Activated CD8-positive, alpha-beta memory T cell treated with anti-CD3 and anti-CD28 coated beads, Interleukin-2, amount 50 U/mL, for 48 hours (primary cell): ENCODE data around the gene CATSPERZ.
"Not testable (repeated sequence)": the region's sequence is repeated elsewhere in the genome, so short reads cannot be mapped to it uniquely, and the experiment has no call there.

Source experiments
- DNase-seq: peaks from one replicate; pipeline ENCODE4 v3.0.0-alpha.2; 2020

The CATSPERZ gene

DNA sequence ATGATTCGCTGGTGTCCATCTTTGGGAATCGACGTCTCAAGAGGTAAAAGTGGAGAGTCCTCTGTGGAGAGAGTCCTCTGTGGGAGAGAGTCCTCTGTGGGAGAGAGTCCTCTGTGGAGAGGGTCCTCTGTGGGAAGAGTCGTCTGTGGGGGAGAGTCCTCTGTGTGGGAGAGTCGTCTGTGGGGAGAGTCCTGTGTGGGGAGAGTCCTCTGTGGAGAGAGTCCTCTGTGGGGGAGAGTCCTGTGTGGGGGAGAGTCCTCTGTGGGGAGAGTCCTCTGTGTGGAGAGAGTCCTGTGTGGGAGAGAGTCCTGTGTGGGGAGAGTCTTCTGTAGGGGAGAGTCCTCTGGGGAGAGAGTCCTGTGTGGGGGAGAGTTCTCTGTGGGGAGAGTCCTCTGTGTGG lies 20.9 kb downstream of the CATSPERZ start:
- DNase-seq: no peak

DNA sequence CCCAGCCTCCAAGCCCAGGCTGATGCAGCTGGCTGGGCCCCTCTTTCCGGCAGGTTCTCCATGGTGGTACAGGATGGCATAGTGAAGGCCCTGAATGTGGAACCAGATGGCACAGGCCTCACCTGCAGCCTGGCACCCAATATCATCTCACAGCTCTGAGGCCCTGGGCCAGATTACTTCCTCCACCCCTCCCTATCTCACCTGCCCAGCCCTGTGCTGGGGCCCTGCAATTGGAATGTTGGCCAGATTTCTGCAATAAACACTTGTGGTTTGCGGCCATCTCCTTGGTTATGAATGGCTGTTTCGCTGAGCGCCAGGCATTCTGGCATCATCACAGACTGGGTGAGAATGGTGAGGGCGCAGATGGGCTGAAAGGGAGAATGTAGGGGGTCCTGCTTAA lies 21.4 kb downstream of the CATSPERZ start:
- no peak for DNase-seq

DNA sequence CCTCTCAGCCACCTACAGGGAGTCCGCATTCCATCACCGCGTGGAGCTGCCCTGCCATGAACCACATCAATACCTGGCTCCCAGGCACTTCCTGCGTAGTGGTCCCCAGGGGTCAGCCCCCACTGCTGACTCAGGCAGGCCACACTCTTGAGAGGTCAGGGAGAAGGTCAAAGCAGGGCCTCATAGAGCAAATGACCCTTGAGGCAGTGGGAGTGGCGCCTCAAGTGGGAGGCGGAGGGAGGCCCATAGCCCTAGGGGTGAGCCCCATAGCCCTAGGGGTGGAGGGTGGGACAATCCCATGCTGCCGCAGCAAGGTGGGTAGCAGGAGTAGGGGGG lies 22.7 kb downstream of the CATSPERZ start:
- DNase-seq: no peak

DNA sequence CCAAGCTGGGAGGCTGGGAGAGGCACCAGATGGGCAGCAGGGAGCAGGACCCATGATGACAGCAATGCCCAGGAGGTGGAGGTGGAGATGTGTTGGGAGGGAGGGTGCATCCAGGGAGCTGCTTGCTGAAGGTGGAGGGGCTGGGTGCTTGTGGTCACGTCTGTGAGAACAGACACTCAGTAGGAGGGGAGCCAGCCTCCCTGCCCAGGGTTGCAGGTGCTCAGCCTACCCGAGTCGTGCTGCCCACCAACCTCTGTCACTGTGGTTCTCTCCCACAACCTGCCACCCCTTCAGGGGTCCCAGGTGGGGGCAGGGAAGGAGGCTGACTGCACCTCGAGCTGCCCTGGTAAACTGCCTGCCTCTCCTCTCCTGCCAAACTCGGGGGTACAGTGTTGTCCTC lies 23.2 kb downstream of the CATSPERZ start:
- DNase-seq: no peak

DNA sequence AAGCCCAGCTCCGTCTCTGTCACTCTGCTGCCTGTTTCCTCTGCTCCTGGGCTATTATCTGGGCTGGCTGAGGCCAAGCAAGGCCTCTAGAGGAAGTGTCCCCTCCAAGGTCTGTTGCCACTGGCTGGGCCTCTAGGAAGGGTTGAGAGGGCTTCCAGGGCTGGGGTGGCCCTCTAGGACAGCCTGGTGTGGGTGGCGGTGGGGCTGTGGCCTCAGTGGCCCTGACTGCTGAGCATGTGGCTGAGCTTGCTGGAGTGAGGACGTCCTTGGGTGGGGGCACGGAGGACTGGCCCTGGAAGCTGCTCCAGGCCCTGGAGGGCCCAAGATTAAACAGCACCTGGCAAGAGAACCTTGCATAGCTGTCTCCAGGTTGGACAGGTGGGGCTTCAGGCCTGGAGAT lies 23.8 kb downstream of the CATSPERZ start:
- not testable (repeated sequence) for DNase-seq

DNA sequence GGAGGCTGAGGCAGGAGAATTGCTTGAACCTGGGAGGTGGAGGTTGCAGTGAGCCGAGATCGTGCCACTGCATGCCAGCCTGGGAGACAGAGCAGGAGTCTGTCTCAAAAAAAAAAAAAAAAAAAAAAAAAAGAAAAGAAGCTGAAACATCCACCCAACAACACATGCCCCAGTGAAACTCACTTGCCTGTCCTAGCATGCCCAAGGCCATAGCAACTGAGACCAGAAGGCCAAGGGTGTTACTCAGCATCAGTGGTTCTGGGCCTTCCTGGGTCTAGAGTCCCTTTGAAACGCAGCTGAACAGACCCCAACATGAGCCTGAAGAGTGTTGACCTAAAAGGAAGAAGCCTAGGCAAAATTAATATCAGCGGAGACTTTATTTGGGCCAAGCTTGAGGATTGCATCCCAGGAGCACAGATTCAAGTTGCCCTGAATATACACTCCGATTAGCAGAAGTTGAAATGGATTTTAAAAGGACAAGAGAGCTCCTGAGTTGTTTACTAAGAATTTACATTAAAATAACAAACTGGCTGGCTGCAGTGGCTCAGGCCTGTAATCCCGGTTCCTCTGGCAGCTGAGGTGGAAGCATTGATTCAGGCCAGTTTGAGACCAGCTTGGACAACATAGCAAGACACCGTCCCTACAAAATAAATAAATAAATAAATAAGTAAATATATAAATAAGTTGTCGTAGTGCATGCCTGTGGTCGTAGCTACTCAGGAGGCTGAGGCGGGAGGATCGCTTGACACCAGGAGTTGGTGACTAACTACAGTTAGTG lies 24.7 kb downstream of the CATSPERZ start:
- DNase-seq: no peak

DNA sequence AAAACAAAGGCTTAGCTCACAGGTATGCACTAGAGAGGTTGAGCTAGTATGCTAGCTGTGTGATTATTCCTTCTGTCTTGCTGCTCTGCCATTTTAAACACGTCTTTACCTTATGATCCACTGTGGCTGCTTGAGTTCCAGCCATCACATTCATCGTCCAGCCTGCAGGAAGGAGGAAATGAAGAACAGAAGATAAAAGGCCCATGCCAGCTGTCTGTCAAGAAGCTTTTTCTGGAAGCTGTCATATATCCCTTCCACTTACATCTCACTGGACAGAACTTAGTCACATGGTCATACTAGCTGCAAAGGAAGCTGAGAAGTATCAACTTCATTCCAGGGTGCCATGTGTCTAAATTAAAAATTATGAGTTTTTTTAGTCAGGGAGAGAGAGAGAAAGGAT lies 27.2 kb downstream of the CATSPERZ start:
- no peak for DNase-seq

DNA sequence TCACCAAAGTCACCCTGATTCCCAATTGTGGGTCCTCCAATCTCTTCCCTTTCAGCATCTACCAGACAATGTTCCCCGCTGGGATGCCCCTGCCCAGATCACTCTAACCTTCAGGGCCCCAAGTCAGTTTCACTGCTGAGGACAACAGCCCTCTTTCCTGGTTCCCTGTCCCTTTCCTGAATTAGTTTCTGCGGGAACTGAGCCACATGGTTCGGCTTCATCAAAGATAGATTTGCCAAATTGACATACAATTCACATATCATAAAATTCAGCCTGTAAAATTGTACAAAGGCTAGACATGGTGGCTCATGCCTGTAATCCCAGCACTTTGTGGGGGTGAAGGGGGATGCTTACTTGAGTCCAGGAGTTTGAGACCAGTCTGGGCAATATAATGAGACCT lies 27.8 kb downstream of the CATSPERZ start:
- no peak for DNase-seq

DNA sequence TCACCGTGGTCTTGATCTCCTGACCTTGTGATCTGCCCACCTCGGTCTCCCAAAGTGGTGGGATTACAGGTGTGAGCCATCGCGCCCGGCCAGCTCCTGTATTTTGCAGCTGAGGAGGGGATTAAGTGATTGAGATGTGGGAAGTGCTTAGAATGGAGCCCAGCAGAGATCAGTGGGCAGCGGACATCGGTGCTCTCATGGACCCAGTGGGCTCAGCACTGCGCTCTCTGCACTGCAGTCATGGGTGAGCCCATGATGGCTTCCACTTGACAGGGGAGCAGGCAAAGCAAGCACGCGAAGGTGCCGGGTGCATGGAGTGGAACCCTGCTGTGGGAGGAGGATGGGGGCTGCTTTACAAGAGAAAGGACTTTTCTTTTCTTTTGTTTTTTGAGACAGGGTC lies 30.7 kb downstream of the CATSPERZ start:
- DNase-seq: no peak

DNA sequence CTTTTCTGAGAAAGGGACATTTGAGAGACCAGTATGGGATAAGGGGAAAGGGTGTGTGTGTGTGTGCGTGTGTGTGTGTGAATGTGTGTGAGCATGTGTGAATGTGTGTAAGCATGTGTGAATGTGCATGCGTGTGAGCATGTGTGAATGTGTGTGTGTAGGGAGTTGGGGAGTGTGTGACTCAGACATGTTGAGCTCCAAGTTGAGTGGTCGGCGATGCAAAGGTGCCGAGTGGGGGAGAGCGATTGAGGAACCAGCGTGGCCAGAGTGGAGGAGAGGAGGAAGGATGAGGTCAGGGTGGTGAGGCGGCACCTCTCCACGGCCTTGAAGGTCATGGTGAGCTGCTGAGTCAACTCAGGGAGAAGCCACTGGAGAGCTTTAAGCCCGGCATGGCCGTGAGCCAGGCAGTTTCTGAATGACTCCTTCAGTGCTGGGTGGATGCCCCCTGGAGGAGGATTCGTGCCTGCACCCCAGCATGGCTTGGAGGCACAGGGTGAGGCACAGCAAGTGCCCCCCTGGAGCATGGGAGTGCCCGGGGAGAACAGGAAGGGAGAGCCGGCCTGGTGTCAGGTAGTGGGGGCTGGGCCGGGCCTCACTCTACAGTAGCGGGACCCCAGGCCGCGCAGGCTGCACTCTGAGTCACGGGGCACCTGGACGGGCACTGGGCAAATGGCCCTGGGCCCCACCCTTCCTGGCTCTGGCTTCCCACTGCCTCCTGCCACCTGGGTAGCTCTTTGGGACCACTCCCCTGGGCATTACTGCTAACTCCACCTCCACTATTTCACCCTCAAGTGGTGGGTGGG lies 31.6 kb downstream of the CATSPERZ start:
- peak; percentile 87 for DNase-seq

DNA sequence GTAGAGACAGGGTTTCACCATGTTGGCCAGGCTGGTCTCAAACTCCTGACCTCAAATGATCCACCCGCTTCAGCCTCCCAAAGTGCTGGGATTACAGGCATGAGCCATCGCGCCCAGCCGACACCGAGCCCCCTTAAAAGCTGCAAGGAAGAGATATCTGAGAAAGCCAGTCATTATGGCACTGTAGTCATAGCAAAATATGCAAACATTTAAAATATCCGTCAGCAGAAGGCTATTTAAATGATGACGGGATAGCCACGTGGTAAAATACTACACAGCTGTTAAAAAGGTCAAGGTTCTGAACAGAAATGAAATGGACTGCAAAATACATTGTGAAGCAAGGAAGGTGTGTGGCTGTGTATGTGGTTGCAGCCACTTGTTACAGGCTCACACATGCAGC lies 33.4 kb downstream of the CATSPERZ start:
- no peak for DNase-seq

DNA sequence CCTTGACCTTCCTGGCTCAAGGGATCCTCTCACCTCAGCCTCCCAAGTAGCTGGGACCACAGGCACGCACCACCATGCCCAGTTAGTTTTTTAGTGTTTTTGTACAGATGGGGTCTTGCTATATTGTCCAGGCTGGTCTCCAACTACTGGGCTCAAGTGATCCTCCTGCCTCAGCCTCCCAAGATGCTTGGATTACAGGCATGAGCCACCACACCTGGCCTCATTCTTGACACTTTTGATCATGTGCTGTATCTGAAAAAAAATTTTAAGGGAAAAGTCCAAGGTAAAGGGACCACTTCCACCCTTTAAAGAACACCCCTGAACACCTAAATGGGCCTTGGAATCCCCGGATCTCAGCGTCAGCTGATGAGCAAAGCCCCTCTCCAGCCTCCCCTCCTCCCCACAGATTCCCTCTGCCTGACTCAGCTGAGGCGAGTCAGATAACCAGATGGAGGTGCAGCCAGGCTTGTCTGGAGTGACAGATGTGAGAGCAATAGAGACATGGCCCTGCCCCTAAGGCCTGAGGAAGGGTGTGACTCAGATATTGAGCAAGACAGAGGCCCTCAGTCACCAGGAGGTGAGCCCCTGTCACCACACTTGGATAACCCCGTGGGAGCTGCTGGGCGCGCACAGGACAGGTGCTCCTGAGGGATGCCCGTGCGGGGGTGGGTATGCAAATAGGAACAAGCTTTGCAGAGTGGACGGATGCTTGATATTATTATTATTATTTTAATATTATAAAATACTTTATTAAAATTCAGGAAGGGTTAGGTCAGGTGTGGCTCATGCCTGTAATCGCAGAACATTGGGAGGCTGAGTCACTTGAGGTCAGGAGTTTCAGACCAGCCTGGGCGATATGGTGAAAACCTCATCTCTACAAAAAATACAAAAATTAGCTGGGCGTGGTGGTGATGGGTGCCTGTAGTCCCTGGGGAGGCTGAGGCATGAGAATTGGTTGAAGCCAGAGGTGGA lies 34.9 kb downstream of the CATSPERZ start:
- DNase-seq: peak; percentile 80

DNA sequence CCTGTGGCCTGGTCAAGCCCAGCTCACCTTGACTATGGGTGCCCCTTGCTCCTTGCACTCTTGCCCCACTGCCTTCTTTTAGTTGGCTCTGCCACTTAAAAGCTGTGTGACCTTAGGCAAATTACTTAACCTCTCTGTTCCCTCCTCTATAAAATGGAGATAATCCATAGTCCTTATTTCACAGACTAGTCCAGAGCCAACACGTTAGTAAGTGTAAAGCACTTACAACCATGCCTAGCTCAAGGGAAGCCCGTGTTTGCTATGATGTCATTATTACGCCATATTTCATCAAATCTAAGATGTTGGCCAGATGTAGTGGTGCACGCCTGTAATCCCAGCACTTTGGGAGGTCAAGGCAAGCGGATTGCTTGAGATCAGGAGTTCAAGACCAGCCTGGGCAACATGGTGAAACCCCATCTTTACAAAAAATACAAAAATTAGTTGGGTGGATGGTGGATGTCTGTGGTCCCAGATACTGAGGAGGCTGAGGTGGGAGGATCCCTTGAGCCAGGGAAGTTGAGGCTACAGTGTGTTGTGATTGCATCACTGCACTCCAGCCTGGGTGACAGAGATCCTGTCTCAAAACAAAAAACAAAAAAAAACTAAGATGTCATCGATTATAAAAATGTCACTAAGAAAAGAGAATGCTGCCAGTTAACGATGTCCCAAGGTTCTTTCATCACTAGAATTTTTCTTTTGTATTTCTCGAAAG lies 37.5 kb downstream of the CATSPERZ start:
- no peak for DNase-seq

DNA sequence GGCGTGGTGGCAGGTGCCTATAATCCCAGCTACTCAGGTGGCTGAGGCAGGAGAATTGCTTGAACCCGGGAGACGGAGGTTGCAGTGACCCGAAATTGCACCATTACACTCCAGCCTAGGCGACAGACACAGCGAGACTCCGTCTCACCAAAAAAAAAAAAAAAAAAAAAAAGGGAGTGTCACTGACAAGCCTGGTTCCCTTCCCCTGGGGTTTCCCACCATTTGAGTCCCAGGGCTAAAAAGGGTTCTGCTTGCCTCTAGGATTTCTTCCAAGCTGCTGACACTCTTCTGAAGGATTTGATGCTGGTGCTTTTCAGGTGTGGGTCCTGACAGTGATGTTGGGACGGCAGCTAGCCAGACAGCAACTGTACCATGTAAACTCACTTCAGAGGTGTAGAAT lies 38.6 kb downstream of the CATSPERZ start:
- no peak for DNase-seq

DNA sequence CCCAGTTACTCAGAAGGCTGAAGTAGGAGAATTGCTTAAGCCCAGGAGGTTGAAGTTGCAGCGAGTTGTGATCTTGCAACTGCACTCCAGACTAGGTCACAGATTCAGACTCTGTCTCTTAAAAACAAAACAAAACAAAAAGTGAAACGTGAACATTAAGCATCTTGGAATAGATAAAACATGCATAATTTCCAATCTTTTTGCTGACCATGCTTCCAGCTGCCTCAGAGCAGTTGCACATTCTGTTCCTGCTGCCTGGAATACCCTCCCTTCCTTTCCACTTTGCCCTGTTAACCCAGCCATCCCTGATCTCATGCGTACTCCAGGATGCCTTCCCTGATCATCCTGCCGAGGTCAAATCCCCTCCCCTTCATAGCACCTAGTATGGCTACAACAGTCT lies 39.1 kb downstream of the CATSPERZ start:
- no peak for DNase-seq

DNA sequence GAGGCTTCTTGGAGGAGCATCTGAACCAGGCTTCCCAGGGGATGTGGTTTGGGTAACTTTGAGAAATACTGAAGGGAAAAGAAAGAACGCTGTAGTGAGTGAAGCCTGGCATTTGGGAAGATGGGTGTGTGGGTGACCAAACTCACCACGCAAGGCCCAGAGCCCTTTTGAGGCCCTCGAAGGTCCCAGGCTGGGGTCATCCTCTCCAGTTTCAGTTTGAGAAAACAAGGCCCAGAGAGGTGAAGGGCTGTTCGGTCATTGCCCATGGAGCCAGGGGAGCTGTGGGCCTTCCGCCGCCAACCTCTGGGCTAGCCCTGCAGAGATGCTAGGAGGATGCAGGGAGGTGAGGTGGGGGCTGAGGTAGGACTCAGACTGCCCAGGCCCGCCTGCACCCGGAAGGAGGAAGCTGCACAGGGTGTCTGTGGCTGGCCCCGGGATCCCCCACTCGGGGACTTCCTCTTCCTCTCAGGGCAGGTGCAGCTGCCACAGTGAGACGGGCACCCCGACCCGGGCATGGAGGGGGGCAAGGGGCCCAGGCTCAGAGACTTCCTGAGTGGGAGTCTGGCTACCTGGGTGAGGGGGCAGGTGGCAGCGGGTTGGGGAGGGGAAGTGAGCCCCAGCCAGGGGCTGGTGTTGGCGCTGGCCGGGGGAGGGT lies 39.7 kb downstream of the CATSPERZ start, which contains the start of gene CCDC88B:
CCDC88B (plus strand) TSS at position 451 of the 655 bp plus-strand sequence; CDS start at position 514, 63 bp downstream.
- DNase-seq: peak; percentile 86

DNA sequence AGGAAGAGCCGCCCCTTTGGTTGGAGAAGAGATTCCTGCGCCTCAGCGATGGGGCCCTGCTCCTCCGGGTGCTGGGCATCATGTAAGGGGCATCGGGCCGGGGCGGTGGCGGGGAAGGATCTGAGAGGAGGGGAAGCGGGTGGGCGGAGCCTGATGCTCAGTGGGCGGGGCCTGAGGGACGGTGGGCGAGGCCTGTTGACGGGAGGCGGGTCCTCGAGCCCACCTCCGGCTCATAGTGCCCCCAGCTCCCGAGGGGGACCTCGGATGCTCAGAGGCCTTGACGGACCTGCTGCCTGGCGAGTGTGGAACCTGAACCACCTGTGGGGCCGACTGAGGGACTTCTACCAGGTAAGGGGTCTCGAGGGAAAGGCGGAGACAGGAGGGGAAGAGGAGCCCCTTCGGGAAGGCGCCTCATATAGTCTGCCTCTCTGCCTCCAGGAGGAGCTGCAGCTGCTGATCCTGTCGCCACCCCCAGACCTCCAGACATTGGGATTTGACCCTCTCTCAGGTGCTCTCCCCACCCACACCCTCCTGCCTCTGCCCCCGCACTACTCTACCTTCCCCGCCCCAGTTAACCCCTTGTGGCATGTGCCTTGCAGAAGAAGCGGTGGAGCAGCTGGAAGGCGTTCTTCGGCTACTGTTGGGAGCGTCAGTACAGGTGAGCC lies 40.6 kb downstream of the CATSPERZ start:
- peak; percentile 96 for DNase-seq

DNA sequence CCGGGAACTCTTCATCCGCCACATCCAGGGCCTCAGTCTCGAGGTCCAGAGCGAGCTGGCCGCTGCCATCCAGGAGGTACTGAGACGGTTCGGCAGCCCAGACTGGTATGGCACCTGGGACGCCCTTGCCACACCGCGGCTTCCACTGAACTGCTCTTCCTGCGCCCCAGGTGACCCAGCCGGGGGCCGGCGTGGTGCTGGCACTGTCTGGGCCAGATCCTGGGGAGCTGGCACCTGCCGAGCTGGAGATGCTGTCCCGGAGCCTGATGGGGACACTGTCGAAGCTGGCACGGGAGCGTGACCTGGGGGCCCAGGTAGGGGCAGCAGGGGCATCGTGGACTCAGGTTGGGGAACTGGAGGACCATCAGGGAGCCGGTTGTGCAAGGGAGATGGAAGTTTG lies 41.3 kb downstream of the CATSPERZ start:
- no peak for DNase-seq

DNA sequence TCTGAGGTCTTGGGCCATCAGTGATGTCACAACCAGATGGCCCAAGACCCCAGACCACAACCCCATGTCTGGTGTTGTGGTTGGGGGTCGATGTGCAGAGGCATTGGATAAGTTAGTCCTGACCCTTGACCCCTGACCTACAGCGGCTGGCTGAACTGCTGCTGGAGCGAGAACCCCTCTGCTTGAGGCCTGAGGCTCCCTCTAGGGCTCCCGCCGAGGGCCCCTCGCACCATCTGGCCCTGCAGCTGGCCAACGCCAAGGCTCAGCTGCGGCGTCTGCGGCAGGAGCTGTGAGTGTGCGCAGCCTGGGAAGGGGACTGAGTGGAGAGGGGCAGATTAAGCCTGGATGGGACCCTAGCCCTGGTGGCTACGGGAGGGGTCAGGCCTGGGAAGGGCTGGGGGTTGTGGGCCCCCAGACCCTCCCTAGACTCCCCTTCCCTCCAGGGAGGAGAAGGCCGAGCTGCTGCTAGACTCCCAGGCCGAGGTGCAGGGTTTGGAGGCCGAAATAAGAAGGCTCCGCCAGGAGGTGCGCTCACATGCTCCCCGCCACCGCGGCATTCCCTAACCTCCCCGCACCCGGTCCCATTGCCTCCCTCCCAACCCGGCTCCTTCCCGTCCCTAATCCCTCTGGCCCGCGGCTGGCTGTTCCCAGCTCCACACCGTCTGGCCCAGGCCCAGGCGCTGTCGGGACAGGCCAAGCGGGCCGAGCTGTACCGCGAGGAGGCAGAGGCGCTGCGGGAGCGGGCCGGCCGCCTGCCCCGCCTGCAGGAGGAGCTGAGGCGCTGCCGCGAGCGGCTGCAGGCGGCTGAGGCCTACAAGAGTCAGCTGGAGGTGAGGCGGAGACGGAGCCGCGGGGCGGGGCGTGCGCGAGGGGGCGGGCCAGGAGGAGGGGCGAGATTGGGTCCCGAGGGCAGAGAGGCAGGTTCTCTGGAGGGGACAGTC lies 42.0 kb downstream of the CATSPERZ start:
- peak; percentile 98 for DNase-seq
